COLO829 (cell line): ENCODE measurements around the gene NCOR2.

ENCODE experiments used
- DNase-seq: peaks from one replicate; pipeline ENCODE4 v3.0.0; 2012; ENCODE audit warnings: low spot score

NCOR2 gene

DNA sequence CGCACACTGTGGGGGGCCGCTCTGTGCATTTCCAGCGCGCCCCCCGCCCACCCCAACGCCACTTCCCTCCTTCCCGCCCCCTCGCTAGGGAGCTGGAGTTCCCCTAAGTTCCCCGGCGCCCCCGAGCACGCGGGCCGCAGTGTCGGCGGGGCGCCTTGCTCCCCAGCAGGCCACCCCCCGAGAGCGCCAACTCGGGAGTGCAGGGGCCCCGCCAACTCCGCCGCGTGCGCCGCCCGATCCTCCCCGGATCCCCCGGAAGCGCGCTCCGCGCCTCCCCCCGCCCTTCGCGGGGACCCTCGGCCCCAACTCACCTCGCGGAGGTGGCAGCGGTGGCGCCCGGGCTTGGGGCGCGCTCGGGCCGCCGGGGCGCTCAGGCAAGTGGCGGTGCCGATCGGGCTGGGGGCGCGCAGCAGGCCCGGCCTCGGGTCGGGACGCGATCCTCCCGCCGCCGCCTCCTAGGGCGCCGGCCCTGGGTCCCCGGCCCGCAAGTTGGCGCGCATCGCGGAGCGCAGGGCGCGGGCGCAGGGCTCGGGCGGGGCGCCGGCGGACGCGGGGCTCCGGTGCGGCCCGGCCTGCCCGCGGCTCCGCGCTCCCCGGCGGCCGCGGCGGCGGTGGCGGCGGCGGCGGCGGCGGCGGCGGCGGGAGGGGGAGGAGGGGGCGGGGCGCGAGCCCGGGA is at the start of gene NCOR2:
TSS of gene NCOR2 (minus strand) at position 616 of the 676 bp plus-strand sequence. CDS start 72,361 bp downstream, outside the sequence.
- no peak for DNase-seq

DNA sequence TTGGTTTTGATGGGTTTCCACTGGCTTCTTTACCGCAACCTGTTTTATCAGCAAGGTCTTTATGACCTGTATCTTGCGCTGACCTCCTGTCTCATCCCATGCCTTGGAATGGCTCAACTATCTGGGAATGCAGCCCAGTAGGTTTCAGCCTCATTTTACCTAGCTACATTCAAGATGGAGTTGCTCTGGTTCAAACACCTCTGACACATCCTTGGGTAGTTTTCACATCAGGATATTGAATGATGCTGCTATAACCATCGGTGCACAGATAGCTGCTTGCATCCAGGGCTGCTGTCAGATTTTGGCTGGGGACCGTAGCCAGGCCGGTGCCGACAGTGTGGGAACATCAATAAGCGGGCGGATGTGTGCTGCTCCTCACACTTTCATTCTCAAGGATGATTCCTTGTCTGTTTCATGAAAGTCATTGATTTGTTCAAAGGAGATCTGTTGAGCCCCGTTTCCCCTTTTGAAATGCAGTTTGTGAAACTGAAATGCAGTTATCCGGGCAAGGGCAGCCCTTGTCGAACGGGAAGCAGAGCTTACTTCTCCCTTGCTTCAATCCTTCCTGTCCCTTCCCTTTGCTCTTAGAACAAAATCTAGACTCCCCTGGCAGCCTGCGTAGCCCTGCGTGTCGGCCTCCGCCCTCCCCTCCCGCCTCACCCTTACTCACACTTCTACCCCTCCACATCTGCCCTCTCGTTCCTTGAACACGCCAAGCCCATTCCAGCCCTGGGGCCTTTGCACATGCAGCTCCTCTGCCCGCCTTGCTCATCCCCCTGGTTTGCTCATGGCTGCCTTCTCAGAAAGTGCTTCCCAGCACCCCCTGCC is 49.2 kb upstream of the NCOR2 start:
- DNase-seq = no peak

DNA sequence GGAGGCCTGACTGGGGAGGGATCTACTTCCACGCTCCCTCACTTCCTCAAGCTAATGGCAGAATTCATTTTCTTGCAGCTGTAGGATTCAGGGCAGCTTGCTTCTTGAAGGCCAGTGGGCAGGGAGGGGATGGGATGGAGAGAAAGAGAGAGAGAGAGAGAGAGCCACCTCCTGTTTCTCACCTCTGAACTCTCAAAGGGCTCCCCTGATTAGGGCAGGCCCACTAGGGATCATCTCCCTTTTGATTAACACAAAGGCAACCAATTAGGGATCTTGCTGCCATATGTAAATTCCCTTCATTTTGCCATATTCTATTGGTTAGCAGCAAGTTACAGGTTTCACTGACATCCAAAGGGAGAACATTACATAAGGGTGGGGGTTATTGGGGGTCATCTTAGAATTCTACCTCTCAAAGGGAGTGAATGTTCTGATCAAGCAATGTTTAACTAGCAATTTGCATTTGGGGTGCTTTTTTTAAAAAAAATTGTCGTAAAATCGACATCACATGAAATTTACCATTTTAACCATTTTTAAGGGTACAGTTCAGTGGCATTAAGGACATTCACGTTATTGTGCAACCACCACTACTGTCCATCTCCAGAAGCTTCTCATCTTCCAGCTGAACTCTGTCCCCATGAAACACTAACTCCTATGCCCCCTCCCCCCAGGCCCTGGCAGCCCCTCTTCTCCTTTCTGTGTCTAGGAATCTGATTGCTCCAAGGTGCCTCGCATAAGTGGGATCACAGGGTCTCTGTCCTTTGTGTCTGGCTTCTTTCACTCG is 47.3 kb upstream of the NCOR2 start:
- no peak for DNase-seq

DNA sequence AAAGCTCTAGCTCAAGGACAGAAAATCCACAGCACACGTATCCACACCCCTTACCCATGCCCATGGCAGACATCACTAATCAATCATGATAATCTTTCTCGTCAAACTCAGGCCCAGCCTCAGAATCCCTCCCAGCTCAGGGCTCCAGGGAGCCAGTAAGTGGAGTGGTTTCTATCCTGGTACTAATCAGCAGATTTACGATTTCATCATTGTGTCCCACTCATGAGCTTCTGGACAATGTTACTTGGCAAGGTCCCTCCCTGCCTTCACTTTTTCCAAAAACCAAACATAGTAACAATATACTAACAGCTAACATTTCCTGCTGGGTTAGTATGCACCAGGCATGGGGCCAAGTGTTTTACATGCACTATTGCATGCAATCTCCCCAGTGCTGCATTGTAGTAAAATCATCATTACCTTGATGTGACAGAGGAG is 45.8 kb upstream of the NCOR2 start:
- DNase-seq = no peak

DNA sequence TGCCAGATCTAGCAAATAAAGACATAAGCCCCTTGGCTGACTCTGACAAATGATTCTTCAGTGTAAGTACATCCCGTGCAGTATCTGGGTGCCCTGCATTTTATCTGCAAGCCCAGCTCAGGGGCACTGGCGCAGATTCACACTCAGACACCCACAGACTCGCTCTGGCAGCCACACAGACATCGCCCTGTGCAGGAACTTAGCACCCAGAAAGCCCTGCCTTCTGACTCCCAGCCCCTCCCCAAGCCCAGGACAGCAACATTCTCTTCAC is 44.9 kb upstream of the NCOR2 start:
- no peak for DNase-seq

DNA sequence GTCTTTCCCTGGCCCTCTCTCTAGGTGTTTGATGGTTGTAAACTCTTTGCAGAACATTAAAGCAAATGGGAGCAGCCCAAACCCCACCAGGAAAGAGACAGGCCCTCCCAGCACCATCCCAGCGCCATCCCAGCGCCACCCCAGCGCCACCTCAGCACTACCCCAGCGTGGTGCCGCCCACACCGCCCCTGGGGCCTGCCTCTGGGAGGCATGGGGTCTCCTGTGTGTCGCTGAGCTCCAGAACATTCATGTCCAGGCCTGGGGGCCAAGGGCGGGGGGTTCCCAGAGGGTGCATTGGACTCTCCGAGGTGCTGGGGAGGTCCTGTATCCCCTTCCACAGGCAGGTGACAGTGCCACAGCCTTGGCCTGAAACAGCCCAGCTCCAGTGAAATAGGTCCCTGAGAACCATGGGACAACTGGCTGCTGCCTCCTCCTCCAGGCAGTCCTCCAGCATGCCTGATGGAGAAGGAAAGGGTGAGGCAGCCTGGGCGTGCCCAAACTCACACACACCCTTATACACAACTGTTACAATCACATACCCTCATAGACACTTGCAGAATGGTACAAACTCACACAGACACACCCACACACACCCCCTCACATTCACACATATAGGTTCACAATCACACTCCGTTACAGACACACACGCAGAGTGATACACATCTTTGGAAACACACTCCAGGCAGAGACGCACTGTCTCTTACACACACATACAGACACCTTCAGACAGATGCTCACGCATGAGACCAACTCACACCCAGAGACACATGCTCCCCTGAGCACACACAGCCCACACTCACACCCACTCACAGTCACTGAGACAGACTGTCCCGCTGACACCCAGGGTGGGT is 44.4 kb upstream of the NCOR2 start:
- no peak for DNase-seq

DNA sequence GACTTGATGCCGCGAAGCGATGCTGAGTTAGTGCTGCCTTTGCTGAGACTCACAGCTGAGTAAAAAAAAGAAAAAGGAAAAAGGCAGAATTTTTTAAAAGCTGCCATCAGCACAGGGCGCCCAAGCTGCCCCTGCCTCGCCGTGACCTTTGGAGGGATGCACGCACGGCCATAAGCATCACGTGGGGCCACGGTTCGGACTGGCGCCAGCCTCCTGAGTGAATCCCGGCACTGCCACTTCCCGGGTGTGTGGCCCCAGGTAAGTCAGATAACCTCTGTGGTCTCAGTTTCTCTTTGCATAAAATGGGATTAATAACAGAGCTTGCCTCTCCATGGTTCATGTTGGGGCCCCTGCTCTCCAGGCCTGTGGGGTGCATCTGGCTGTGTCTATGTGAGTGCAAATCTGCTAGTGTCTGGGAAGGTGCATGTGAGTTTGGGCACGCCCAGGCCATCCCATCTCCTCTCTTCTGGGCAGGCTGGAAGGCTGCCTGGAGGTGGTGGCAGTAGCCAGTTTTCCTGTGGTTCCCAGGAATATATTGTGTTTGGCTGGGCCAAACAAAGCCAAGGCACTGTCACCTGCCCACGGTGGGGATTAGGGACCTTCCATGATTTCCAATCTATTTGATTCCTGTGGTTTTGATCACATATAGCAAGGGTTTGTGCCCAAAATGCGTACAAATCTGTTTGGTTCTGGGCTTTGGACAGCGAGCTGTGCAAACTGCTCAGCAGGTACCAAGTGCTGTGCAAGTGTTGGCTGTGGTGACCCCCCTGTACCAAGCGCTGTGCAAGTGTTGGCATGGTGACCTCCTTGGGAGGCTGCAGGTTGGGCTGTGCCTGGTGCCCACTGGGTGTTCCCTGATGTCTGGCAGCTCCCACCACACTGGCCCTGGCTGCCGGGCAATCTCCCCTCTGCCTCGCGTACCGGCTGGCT is 43.5 kb upstream of the NCOR2 start:
- no peak for DNase-seq

DNA sequence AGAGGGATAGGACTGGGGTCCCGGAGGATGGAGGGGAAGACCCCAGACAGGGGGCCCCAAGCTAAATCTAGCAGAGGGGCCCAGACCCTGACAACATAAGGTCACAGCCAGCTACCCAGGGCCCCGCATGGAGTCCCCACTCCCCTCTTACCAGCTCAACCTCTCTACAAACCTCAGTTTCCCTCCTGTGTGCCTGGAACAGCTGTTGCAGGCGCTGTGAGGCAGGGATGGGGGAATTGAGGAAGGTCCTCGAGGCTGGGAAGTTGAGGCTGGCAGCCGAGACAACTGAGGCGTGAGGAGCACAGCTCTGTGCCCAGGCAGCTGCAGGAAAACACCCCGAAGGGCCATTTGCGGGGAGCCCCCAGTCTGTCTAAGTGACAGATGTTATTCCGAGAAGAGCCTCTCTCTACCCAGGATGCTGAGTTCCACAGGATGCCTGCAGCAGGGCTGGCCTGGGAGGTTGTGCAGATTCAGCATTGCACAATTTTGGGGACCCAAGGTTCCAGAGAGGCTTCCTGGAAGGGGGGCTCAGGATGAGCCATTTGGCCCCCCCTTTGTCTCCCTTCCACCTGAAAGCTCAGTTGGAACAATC is 42.7 kb upstream of the NCOR2 start:
- DNase-seq = no peak

DNA sequence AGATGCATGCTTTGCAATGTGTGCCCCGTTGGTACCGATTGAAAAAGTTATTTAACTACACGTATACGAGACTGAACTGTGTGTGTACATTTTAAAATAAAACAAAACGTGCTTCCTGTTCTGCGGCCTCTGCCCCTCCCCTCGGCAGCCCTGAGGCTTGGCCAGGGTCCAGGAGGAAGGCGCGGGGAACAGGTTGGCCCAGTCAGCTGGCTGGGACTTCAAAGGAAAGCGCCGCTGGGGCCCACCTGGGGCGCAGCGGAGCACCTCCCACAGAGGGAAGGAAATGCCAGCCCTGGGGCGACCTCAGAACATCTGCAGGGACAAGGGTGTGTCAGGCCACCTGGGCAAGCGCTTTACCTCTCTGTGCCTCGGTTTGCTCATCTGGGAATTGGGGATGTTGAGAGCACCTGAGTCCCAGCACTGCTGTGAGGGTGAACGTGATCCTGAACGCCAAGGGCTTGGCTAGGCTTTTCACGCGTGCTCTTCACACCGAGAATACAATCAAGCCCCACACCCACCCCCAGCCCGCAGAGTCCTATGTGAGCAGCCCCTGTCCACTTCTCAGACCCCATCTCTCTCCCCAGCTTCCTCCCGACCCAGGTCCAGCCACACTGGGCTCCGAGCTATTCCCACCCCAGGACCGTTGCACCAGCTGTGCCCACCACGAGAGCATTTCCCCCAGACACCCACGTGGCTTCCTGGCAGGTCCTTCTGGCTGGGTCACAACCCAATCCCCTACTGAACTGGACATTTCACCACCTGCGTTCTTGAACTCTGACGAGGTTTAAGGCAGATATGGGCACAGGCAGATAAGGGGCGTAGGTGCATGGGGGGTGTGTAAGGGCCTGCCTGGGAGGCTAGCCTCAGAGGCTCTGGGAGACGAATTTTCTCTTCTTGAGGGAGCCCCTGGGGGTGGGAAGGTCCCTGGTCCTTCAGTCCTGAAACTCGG is 41.9 kb upstream of the NCOR2 start:
- DNase-seq = no peak

DNA sequence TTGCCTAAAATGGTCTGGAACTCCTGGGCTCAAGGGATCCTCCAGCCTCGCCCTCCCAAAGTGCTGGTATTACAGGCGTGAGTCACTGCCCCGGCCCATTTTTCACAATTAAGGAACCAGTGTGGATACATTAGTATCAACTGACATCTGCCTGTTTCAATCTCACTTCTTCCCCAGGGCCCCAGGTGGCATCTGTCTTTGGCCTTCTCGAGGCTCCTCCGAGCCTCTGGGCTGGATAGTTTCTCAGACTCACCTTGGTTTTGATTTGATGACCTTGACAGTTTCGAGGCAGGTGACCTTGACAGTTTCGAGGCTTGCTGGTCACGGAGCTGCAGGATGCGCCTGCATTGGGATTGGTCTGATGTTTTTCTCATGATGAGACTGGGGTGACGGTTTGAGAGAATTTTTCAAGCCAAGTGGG is 41.0 kb upstream of the NCOR2 start:
- DNase-seq = no peak

DNA sequence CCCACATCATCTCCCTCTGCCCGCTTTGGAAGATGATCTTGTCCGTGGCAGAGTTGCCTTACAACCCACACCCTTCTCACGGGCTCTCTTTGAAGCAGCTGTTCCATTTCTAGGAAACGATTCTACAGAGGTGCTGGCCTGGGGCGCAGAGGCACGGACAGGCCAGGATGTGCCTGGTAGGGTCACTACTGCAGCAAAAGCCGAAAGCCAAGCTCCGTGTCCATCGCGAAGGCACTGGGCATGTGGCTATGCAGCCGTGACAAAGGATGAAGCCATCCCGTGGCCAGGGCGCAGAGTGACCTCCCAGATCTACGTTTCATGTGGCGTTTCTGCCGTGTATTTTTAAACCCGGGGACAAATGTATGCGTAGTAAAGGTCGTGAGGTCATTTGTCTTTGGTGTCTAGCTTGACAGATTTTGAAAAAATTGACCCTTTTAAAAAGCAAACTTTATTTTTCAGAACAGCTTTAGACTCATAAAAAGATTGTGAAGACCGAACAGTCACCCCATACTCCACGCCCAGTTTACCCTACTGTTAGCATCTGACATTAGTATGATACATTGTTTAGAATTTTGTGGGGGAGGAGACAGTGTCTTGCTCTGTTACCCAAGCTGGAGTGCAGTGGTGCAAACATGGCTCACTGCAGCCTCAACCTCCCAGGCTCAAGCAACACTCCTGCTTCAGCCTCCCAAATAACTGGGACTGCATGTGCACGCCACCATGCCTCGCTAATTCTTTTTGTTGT is 40.4 kb upstream of the NCOR2 start:
- DNase-seq = no peak

DNA sequence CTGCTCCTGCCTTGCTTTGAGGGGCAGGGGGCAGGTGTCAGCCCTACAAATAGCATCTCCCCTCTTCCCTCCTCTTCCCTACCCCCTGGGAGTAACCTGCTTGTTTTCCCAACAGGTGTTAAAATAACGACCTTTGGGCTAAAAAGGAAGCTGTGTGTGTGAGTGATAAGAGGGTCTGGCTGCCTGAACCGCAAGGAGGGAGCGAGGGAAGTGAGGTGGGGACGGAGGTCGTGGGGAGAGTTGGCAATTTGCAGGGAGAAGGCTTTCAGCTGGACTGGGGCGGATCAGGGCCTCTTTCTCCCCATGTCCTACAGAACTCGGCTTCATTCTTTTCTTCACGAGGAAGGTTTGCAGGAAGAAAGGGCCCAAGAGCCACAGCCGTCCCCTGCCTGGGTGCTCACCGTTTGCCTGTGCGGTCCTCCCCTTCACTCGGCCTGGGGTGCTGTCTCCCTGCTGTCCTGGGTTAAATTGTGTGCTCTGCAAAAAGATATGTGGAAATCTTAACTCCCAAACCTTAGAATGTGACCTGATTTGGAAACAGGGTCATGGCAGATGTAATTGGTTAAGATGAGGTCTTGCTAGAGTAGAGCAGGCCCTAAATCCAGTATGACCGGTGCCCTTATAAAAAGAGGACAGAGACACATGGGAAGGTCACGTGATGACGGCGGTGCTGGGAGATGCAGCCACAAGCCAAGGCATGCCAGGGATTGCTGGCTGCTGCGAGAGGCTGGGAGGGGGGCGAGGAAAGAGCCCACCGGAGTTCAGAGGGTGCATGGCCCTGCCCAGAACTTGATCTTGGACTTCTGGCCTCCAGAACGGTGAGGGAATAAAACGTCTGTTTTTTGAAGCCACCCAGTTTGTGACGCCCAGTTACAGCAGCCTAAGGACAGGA is 38.7 kb upstream of the NCOR2 start:
- no peak for DNase-seq

DNA sequence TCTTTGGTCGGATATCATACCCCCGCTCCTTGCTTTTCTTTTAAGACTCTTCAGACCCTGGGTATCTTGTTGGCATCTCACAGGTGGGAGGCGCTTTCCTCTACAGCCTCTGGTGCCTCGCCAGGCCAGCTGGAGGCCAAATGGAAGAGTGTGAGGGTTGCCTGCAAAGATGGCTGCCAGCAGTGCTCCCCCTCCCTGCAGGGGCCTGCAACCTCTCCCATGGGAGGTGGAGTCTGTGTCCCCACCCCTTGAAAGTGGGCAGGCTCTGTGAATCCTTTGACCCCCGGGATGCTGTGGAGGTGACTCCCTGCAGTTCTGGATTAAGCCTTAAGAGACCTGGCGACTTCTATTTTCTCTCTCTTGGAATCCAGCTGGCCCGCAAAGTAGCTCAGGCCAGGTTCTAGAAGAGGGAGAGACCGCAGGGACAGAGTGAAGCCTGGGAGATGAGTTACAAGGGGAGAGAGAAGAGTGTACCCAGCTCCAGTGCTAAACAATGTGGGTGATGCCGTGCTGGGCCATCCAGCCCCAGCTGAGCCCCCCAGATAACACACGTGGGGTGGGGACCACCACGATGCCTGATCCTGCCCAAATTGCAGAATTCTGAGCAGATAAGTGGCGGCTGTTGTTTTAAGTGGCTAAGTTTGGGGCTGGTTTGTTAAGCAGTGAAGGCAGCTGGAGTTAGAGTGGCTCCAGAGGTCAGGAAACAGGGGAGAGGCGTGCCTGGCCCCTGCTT is 37.9 kb upstream of the NCOR2 start:
- no peak for DNase-seq

DNA sequence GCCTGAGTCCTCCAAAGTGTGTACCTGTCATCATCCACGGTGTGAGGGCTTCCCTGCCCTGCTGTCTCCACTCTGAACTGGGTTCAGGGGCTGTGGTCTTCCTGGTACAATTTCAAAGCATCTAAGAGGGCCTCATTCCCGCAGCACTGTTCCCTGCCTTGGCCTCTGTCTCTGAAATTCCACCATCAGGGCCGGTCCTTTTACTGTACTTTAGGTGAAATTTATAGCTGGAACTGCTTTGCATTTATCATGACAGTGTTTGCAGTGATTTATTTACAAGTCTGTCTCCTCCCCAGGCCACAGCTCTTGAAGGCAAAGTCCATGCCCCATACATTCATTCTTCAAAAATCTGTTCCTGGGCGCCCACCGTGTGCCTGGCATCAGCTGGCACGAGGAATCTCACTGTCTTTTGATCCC is 36.9 kb upstream of the NCOR2 start:
- DNase-seq = no peak

DNA sequence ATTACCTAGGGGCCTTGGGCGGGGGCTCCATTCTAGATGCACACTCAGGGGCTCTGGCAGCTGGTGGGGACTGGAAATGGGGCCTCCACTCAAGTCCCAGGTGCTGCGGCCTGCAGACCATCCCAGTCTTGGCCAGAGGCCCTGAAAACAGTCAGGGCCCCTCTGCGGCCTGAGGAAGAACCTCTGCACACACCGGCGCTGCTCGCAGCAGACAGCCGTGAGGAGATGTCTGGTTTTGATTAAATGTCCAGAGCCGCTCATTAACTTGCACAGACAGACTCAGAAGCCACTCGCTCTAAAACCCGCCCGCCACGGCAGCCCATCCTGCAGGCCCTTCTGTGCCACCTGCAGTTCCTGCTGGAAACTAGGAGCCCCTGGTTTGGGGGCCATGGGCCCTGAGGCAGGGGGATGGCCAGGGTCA is 36.4 kb upstream of the NCOR2 start:
- no peak for DNase-seq

DNA sequence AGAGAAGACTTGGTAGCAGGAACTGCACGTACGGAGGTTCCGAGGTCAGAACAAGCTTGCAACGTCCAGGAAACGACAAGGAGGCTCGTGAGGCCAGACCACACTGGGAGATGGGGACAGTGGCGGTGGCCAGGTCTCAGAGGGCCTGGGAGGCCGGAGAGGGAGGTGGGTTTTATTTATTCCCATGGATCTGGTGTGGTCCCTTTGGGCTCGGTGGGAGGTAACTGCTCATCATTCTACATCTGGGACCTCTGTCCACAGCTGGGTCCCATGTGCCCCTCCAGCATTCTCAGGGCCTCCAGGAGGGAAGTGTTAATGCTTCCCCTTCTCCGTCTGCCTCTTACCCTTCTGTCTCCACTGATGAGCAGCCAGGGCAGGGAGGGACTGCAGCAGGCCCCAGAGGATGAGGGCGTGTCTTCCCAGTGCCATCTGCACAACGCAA is 35.7 kb upstream of the NCOR2 start:
- no peak for DNase-seq

DNA sequence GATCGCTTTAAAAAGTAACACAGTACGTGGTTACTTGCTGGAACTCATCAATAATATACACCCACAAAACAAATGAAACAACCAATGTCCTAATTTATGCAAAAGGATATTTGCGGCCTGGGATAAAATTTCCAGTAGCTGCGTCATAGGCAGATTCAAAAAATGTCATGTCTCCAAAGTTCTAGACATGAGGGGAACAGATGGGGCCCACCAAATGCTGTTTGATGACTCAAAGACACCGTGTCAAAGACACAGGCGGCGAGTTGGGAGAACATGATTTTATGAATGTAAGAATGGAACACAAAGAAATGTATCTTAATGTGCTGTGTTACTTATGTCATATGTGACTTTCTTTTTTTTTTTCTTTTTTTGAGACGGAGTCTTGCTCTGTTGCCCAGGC is 34.3 kb upstream of the NCOR2 start:
- no peak for DNase-seq
